Body of pancreas (tissue), 4 donors: ENCODE results near the gene BPIFA3. TPM values are rescaled to one million over a fixed set of nuclear protein-coding genes. Genes with fewer than 3 reads are reported as not detected.

ENCODE experiments used
- ATAC-seq: fragments of 150-250 bp; one replicate; pipeline ENCODE4 v1.9.1; 2016
- DNase-seq, 4 donors: peaks; one replicate each; pipeline ENCODE4 v3.0.0-alpha.2; 2019
- H3K27ac ChIP-seq, 4 donors: fragments of 200-600 bp; sonication (generic); 1 replicate in 3 of 4; 2 replicates in 1 of 4; pipeline versions ENCODE4 v1.5.1 to v1.6.1; 2016 to 2019; ENCODE audit warnings: mild to moderate bottlenecking in 1 of 4, mixed read lengths in 1 of 4, moderate library complexity in 1 of 4
- H3K27me3 ChIP-seq, 2 donors: fragments of 200-600 bp; sonication (generic); one replicate each; pipeline ENCODE4 v1.6.0; 2016; ENCODE audit warnings: mild to moderate bottlenecking in 1 of 2
- H3K36me3 ChIP-seq, 2 donors: fragments of 200-600 bp; sonication (generic); replicated peaks in 1 of 2; 2 replicates each; pipeline ENCODE4 v1.5.1; 2016; ENCODE audit warnings: low read depth in 2 of 2; ENCODE audit not compliant: insufficient read depth in 1 of 2
- H3K4me1 ChIP-seq: fragments of 200-600 bp; sonication (generic); one replicate; pipeline ENCODE4 v1.6.0; 2016
- H3K4me3 ChIP-seq, 2 donors: fragments of 200-600 bp; sonication (generic); 1 replicate in 1 of 2; 2 replicates in 1 of 2; pipeline ENCODE4 v1.5.1; 2016 to 2019
- H3K9me3 ChIP-seq, 3 donors: fragments of 200-600 bp; sonication (generic); 1 replicate in 2 of 3; 2 replicates in 1 of 3; pipeline ENCODE4 v1.5.1; 2016
- CTCF ChIP-seq, 7 experiments: fragments of 450-650 bp in 4 of 7; fragments of 200-600 bp in 3 of 7; sonication (generic) in 3 of 7; IDR thresholded peaks; one replicate each; pipeline ENCODE4 v1.5.1; 2016 to 2019; ENCODE audit warnings: antibody characterized with exemption in 7 of 7
- POLR2A ChIP-seq, 3 donors: fragments of 450-650 bp; IDR thresholded peaks; one replicate each; pipeline ENCODE4 v1.6.1; 2016; ENCODE audit warnings: antibody characterized with exemption in 3 of 3, mild to moderate bottlenecking in 2 of 3
- WGBS, 2 donors: methylation state at CpG; one replicate each; pipeline ENCODE4 v1.1.5; 2017; 5-methylcytosine and 5-hydroxymethylcytosine counted together
- intact Hi-C: fragments of 100-400 bp; cut with DNase I; formaldehyde crosslinking; loops from one replicate; pipeline ENCODE4 v1.15.1; 2023
- total RNA-seq, 2 donors: library from RNA; depleted of rRNA; stranded (reverse); fragments of >200 nt; gene quantifications; one replicate each; pipeline ENCODE4 v1.1.0, GENCODE V29; 2016

BPIFA3 gene
- total RNA-seq, 2 donors from 2014 or later = not detected

GRCh38 chr20:33236351-33236750, 19.2 kb downstream of the BPIFA3 start:
- no peak overlapping the region for H3K4me3 ChIP-seq
- H3K36me3 ChIP-seq = no peaks in the 10 kb centered on the region
- no peak overlapping the region for H3K27ac ChIP-seq
- ATAC-seq (no peak), DNase-seq (no peak)
- H3K9me3 ChIP-seq = no peaks in the 10 kb centered on the region
- intact Hi-C loops = no loop called here
- 44 to 50% methylated on average over 1 of the region's 1 CpG for WGBS, 2 donors
- TF ChIP-seq CTCF (IDR thresholded peaks at IDR 0.05) (no peak), POLR2A (IDR thresholded peaks at IDR 0.05) (no peak)
- H3K27me3 ChIP-seq = no peaks in the 10 kb centered on the region
- no peaks in the 10 kb centered on the region for H3K4me1 ChIP-seq

DNA sequence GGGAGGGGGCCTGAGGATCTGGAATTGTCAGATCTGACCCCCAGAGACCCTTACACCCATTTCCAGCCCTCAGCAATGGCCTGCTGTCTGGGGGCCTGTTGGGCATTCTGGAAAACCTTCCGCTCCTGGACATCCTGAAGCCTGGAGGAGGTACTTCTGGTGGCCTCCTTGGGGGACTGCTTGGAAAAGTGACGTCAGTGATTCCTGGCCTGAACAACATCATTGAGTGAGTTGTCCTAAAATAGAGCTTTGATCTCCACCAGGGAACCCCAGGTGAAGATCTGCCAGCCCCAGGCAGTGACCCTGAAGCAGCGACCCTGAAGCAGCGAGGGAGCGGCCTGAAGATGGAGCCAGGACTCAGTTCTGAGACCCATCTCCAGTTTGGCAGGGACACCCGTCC, 20.8 kb downstream of the BPIFA3 start:
- no peaks in the 10 kb centered on the region for H3K36me3 ChIP-seq
- no peak for ATAC-seq
- H3K4me3 ChIP-seq = no peak overlapping the region
- intact Hi-C loops = no loop called here
- H3K9me3 ChIP-seq = no peaks in the 10 kb centered on the region
- WGBS, 2 donors = 33 to 60% methylated on average over 1 to 6 of the region's 6 CpGs
- no peak overlapping the region for H3K27ac ChIP-seq
- no peaks in the 10 kb centered on the region for H3K4me1 ChIP-seq
- H3K27me3 ChIP-seq = no peaks in the 10 kb centered on the region
- no peak for DNase-seq
- no peak for TF ChIP-seq CTCF (IDR thresholded peaks at IDR 0.05)
- no peak for TF ChIP-seq POLR2A (IDR thresholded peaks at IDR 0.05)

GRCh38 chr20:33239418-33239817, 22.3 kb downstream of the BPIFA3 start:
- DNase-seq (no peak), ATAC-seq (no peak)
- Histone ChIP-seq H3K36me3 (no peaks in the 10 kb centered on the region), H3K4me1 (no peaks in the 10 kb centered on the region), H3K27ac (no peak overlapping the region), H3K27me3 (no peaks in the 10 kb centered on the region), H3K4me3 (no peak overlapping the region), H3K9me3 (no peaks in the 10 kb centered on the region)
- no peak for TF ChIP-seq POLR2A (IDR thresholded peaks at IDR 0.05)
- TF ChIP-seq CTCF (IDR thresholded peaks at IDR 0.05) = no peak
- 0 to 29% methylated on average over 1 of the region's 1 CpG for WGBS, 2 donors
- intact Hi-C loops = no loop called here

GRCh38 chr20:33239979-33240736, 23.0 kb downstream of the BPIFA3 start:
- H3K36me3 ChIP-seq = no peaks in the 10 kb centered on the region
- ATAC-seq (no peak), DNase-seq (no peak)
- no peak overlapping the region for H3K4me3 ChIP-seq
- H3K27ac ChIP-seq = no peak overlapping the region
- WGBS, 2 donors = 47 to 59% methylated on average over 4 of the region's 4 CpGs
- no peaks in the 10 kb centered on the region for H3K27me3 ChIP-seq
- no peaks in the 10 kb centered on the region for H3K9me3 ChIP-seq
- H3K4me1 ChIP-seq = no peaks in the 10 kb centered on the region
- intact Hi-C loops = no loop called here
- no peak for TF ChIP-seq CTCF (IDR thresholded peaks at IDR 0.05)
- no peak for TF ChIP-seq POLR2A (IDR thresholded peaks at IDR 0.05)

GRCh38 chr20:33240923-33241322, 23.8 kb downstream of the BPIFA3 start:
- TF ChIP-seq POLR2A (IDR thresholded peaks at IDR 0.05) (no peak), CTCF (IDR thresholded peaks at IDR 0.05) (no peak)
- WGBS, 2 donors = 36 to 51% methylated on average over 5 of the region's 5 CpGs
- Histone ChIP-seq H3K4me3 (no peak overlapping the region), H3K27ac (no peak overlapping the region), H3K9me3 (no peaks in the 10 kb centered on the region), H3K4me1 (no peaks in the 10 kb centered on the region), H3K36me3 (no peaks in the 10 kb centered on the region), H3K27me3 (no peaks in the 10 kb centered on the region)
- no peak for DNase-seq
- ATAC-seq = no peak
- intact Hi-C loops = no loop called here
